Effector CD8-positive, alpha-beta T cell (primary cell): ENCODE measurements around the gene KCNQ5.
"Not testable (repeated sequence)": the region's sequence is repeated elsewhere in the genome, so short reads cannot be mapped to it uniquely, and the experiment has no call there.

Experiments
- DNase-seq: peaks from one replicate; lab custom pipeline; 2025; lab: John Stamatoyannopoulos, UW

Gene KCNQ5

GRCh38 chr6:72950114-72950860 is 328.4 kb downstream of the KCNQ5 start:
- DNase-seq = no peak

- no peak for DNase-seq
These were observed 331.2 kb downstream of the KCNQ5 start for GRCh38 chr6:72952808-72953630.

DNA sequence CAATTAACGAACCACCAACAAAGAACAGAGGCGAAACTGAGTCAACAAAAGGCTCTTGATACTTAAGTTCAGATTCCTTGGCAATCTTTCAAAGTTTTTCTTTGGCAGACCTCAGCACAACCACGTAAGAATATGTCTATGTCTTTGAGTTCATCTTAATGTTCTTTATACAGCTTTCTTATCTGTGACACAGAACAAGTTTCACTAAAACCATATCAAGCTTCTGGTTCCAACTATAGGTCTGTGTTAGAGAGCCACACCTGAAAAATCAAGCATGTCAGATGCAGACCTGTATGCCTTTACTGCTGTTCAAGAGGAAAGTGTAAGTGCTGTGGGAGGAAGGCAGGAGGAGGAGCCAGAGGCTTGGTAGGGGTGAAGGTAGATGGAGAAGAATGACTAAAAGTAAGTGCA is 332.1 kb downstream of the KCNQ5 start:
- no peak for DNase-seq

GRCh38 chr6:72954716-72955115 is 332.9 kb downstream of the KCNQ5 start:
- DNase-seq = no peak

- DNase-seq = no peak
These were observed 333.8 kb downstream of the KCNQ5 start for GRCh38 chr6:72955666-72956065.

DNA sequence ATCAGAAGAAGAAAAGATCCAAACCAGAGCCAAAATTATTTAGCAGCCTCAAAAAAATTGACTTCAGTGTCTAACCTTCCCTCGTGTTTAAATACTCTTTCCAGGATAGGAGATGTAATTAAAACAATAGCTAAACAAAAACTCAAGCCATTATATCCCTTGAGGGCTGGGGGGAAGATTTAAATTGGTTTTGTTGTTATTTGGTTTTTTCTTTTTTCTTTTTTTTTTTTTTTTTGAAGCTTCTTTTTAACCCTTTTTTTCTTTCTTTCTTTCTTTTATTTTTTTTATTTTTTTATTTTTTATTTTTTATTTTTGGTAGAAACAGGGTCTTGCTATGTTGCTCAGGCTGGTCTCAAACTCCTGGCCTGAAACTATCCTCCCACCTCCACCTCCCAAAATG is 334.4 kb downstream of the KCNQ5 start:
- DNase-seq = no peak

DNA sequence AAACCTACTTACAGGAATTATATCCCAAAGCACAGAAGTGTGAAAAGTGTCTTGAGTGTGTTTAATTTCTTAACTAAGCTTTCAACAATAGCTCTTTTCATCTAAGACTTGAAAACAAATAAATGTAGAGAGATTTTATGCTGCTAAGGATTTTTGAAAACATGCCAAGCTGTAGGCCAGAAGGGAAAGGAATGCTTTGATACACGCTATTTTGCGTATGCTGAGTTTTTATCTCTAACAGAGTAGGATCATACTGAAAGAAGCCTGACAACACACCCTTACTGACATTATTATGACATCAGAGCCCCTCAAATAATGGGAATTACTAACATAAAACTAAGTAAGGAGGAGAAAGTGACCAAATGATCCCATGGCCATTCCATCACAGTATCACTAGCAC is 338.0 kb downstream of the KCNQ5 start:
- no peak for DNase-seq

- DNase-seq = no peak
These were observed 342.1 kb downstream of the KCNQ5 start for GRCh38 chr6:72963946-72964345.

GRCh38 chr6:72966628-72967280 is 344.9 kb downstream of the KCNQ5 start:
- no peak for DNase-seq

DNA sequence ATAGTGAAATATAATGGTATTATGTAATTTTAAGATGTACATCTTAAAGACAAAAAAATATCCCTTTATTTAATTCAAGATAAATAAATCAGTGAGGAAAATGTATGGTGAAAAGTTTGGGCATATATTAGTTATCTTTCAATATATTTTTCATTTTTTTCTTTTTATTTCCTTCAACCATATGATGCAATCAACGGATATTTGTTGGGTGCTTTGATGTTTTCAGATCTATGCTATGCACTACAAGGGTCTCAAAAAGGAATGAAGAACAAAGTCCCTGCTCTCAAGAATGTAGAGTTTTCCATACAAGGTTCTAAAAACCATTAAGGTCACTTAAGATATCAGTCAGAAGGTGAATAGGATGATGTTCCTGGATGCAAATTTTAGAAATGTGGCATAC is 345.5 kb downstream of the KCNQ5 start:
- DNase-seq = no peak

DNA sequence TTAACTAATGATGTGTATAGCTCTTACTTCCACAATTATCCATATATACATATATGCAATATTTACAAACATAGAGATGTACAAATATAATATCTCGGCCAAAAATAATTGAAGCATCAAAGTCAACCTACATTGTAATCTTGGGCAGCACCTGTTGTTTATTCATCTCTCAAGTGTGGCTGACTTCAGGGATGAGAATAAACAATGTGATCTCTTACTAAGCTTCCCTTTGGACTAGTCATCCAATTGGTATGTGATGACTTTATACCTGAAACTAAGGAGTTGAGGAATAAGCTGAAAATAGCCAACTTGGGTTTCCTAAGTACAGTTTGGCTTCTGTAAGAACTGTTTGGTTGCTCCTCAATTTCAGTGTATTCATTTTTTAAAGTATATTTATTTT is 346.8 kb downstream of the KCNQ5 start:
- DNase-seq = no peak

DNA sequence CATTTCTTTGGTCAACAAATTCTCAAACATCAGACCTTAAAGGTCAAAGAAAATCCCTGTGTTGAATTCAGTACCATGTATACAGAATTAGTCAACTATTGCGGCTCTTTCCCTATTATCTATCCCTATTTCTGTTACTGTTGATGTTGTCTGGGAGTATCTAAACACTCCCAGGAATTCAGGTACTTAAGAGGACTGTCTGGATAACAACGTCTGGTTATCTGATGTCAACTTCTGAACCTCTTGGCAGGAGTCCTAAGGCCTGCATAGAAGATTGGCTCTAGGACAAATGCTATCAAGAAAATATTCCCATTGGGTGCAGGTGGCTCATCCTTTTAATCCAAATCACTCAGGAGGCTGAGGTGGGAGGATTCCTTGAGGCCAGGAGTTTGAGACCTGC is 347.8 kb downstream of the KCNQ5 start:
- DNase-seq = no peak

DNA sequence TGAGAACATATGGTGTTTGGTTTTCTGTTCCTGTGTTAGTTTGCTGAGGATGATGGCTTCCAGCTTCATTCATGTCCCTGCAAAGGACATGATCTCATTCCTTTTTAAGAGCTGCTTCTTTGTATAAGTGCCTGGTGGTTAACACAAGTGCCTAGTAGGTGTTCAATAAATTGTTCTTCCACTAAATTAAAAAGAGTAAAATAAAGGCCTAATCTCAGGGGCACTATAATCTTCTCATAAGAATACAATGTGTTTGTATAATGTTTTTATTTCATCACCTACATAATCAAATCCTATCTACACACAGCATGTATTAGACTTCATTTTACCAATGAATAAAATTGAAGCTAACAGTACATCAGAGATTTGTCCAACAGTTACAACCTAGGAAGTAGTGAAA is 350.7 kb downstream of the KCNQ5 start:
- DNase-seq = no peak

DNA sequence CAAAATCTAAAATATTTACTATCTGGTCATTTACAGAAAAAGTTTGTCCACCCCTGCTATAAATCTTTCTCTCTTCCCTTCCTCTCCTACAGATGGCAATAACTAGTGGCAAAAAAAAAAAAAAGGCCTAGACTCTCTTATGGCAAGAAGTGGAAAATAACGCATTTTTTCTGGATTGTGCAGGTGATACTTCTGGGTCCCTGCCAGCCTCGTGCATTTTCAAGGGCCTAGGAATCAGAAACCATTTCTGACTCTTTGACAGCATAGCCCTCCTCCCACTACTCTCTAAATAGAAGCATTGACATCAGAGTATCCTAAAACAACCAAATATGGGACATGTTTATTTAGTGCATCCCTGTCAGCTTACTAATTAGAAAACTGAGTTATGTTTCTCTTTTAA is 352.4 kb downstream of the KCNQ5 start:
- DNase-seq = no peak

DNA sequence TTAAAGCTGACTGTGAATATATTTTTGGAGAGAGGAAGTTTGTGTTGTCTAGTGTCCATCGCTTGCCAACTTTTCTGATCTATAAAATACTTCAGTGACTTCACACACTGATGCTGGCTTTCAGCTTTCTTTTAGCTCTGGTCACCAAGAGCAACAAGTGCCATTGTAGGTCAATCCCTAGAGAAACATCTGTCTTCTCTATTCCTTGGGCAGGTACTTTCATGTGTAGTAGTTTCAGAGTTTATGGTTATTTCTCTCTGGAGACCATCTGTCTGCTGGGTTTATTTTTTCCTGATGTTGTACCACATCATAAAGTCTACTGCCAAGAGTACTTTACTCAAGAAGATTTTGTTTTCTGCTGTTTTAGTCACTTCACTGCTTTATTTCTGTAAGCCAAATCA is 353.5 kb downstream of the KCNQ5 start:
- DNase-seq = no peak

DNA sequence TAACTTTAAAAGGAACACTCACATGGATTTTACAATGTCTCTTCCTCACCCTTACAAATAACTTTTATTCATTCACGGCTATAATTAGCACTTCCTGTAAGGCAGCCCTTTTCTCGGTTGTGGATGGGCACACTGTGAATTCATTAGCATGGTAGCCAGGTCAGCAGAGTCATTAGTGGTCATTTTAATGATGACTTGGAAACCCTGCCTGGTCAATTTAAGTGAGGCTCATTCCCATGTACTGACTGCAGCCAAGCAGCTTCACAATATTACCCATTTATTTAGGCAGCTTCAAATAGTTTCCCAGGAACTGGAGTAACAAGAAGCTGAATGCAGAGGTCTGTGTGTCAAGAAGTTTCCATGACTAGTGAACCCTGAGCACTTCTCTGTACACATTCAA is 354.6 kb downstream of the KCNQ5 start:
- no peak for DNase-seq

- DNase-seq = no peak
These were observed 355.2 kb downstream of the KCNQ5 start for GRCh38 chr6:72977114-72977513.

- DNase-seq = not testable (repeated sequence)
These were observed 356.9 kb downstream of the KCNQ5 start for GRCh38 chr6:72978808-72979207.

DNA sequence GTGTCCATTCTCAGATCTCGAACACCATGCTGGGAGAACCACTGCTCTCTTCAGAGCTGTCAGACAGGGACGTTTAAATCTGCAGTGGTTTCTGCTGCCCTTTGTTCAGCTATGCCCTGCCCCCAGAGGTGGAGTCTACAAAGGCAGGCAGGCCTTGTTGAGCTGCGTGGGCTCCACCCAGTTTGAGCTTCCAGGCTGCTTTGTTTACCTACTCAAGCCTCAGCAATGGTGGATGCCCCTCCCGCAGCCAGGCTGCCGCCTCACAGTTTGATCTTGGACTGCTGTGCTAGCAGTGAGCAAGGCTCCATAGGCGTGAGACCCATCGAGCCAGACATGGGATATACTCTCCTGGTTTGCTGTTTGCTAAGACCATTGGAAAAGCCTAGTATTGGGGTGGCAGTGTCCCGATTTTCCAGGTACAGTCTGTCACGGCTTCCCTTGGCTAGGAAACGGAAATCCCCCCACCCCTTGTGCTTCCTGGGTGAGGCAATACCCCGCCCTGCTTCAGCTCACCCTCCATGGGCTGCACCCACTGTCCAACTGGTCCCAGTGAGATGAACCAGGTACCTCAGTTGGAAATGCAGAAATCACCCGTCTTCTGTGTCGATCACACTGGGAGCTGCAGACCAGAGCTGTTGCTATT is 362.4 kb downstream of the KCNQ5 start:
- not testable (repeated sequence) for DNase-seq

GRCh38 chr6:72984981-72985665 is 363.3 kb downstream of the KCNQ5 start:
- DNase-seq = no peak

DNA sequence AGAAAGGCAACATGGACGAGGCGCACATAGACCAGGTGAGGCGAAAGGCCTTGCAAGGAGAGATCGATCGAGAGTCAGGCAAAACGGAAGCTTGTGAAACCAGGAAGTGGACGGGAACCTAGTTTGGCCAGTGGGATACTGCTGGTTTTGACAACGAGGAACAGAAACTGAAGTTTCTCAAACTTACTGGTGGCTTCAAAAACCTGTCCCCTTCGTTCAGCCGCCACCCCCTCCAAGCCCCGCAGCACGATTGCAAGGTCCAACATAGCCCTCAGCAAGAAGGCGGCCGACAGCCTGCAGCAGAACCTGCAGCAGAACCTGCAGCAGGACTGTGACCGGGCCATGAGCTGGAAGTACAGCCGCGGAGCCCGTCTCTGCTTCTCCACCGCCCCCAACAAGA is 365.4 kb downstream of the KCNQ5 start:
- DNase-seq = no peak

GRCh38 chr6:72999995-73000394 is 378.1 kb downstream of the KCNQ5 start:
- DNase-seq = no peak
